Hepatocyte (in vitro differentiated cells): Measurements from ENCODE around the gene ITK. TPM values are rescaled to one million over a fixed set of nuclear protein-coding genes. Genes with fewer than 3 reads are reported as not detected.

Experiments used
- DNase-seq: peaks from one replicate; pipeline ENCODE4 v3.0.0-alpha.2; 2016; ENCODE audit warnings: low spot score
- H2AFZ ChIP-seq: fragments of 200-600 bp; sonication (generic); 2 replicates; pipeline ENCODE4 v1.6.0; 2016; ENCODE audit warnings: antibody characterized with exemption, mild to moderate bottlenecking
- H3K27ac ChIP-seq: fragments of 200-600 bp; sonication (generic); 2 replicates; pipeline ENCODE4 v1.5.1; 2016; ENCODE audit warnings: mild to moderate bottlenecking
- H3K27me3 ChIP-seq: fragments of 200-600 bp; sonication (generic); 2 replicates; pipeline ENCODE4 v1.6.1; 2016
- H3K36me3 ChIP-seq: fragments of 200-600 bp; sonication (generic); replicated peaks from 2 replicates; pipeline ENCODE4 v1.5.1; 2016; ENCODE audit warnings: low read depth; ENCODE audit not compliant: insufficient read depth
- H3K4me1 ChIP-seq: fragments of 200-600 bp; sonication (generic); 2 replicates; pipeline ENCODE4 v1.5.1; 2016; ENCODE audit warnings: mild to moderate bottlenecking, moderate library complexity; ENCODE audit not compliant: insufficient read depth
- H3K4me2 ChIP-seq: fragments of 200-600 bp; sonication (generic); 2 replicates; pipeline ENCODE4 v1.6.0; 2016
- H3K4me3 ChIP-seq: fragments of 200-600 bp; sonication (generic); 2 replicates; pipeline ENCODE4 v1.5.1; 2016; ENCODE audit warnings: mild to moderate bottlenecking
- H3K79me2 ChIP-seq: fragments of 200-600 bp; sonication (generic); 2 replicates; pipeline ENCODE4 v1.6.0; 2017; ENCODE audit warnings: mild to moderate bottlenecking
- H3K9me2 ChIP-seq: fragments of 200-600 bp; sonication (generic); replicated peaks from 2 replicates; pipeline ENCODE4 v1.6.0; 2017; ENCODE audit warnings: mild to moderate bottlenecking; ENCODE audit not compliant: insufficient read depth
- H3K9me3 ChIP-seq: fragments of 200-600 bp; sonication (generic); 2 replicates; pipeline ENCODE4 v1.5.1; 2016; ENCODE audit warnings: low read depth, mild to moderate bottlenecking
- H4K20me1 ChIP-seq: fragments of 200-600 bp; sonication (generic); 2 replicates; pipeline ENCODE4 v1.6.0; 2016; ENCODE audit warnings: mild to moderate bottlenecking; ENCODE audit not compliant: insufficient read depth, poor library complexity, severe bottlenecking
- EZH2 ChIP-seq: fragments of 200-600 bp; sonication (generic); IDR thresholded peaks from 2 replicates; pipeline ENCODE4 v1.6.1; 2016; ENCODE audit warnings: antibody characterized with exemption, mild to moderate bottlenecking, borderline replicate concordance
- EZH2phosphoT487 ChIP-seq: fragments of 200-600 bp; sonication (generic); IDR thresholded peaks from one replicate; pipeline ENCODE4 v1.6.1; 2018; ENCODE audit warnings: antibody characterized with exemption, mild to moderate bottlenecking, low read depth, moderate library complexity; ENCODE audit not compliant: unreplicated experiment, severe bottlenecking
- WGBS: methylation state at CpG from one replicate; pipeline ENCODE4 v1.1.6; 2016; ENCODE audit warnings: low lambda C conversion rate; ENCODE audit errors: missing lambda C conversion rate; 5-methylcytosine and 5-hydroxymethylcytosine counted together
- polyA plus RNA-seq: library from polyadenylated mRNA; unstranded; fragments of >200 nt; fragmentation: Nextera tagmentation; extraction: Ambion mirVana; gene quantifications from 2 replicates; pipeline ENCODE4 v1.2.1, GENCODE V29; 2016
- total RNA-seq: library from RNA; depleted of rRNA; stranded (reverse); fragments of >200 nt; gene quantifications from 2 replicates; pipeline ENCODE4 v1.2.3, GENCODE V29; 2014
- TF ChIP-seq, protein P1 (sequence below): fragments of 200-600 bp; sonication (generic); IDR thresholded peaks from 2 replicates; pipeline ENCODE4 v1.5.1; 2016; ENCODE audit warnings: antibody characterized with exemption, mild to moderate bottlenecking; ENCODE audit not compliant: poor library complexity

Gene ITK
- total and polyA plus RNA-seq, 2 experiments from 2014 or later = 0.18 to 0.20 TPM

DNA sequence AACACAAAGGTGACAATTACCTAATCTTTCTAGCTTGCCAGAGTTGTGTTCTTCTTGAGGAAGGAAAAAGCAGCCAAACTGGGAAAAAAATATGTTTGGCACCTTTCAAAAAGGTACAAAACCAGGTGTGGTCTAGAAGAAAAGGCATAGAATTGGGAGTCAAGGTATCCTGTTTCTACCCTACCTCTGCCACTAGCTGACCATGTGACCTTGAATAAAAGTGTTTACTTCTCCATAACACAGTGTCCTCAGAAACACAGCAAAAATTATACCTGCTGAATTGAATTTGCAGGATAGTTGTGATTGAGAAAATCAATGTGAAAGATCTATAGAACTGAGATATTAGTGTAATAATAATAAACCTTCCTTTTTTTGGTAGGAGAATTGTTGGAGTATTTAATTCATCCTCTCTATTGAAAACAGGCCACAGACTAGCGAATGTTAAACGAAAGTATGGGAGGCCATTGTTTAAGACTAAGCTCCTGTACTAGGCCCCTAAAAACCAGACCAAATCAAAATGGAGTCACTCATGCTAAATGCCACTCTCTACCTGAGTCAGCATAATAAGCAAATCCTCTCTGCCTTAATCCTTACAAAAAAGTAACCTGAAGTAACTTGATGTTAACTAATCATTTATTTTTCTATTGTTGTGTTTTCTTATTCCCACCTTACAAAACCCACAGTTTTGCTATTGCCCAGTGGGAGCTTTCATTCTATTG, 97.8 kb downstream of the ITK start:
- WGBS = 90% methylated on average over 2 of the region's 2 CpGs
- no peaks in the 10 kb centered on the region for H4K20me1 ChIP-seq
- no peak for DNase-seq
- no peaks in the 10 kb centered on the region for H3K9me3 ChIP-seq
- TF ChIP-seq, protein P1, sequence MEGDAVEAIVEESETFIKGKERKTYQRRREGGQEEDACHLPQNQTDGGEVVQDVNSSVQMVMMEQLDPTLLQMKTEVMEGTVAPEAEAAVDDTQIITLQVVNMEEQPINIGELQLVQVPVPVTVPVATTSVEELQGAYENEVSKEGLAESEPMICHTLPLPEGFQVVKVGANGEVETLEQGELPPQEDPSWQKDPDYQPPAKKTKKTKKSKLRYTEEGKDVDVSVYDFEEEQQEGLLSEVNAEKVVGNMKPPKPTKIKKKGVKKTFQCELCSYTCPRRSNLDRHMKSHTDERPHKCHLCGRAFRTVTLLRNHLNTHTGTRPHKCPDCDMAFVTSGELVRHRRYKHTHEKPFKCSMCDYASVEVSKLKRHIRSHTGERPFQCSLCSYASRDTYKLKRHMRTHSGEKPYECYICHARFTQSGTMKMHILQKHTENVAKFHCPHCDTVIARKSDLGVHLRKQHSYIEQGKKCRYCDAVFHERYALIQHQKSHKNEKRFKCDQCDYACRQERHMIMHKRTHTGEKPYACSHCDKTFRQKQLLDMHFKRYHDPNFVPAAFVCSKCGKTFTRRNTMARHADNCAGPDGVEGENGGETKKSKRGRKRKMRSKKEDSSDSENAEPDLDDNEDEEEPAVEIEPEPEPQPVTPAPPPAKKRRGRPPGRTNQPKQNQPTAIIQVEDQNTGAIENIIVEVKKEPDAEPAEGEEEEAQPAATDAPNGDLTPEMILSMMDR = no peak
- TF ChIP-seq EZH2 = no peak
- TF ChIP-seq EZH2phosphoT487 = no peak
- H3K27me3 ChIP-seq = no peaks in the 10 kb centered on the region
- H3K4me3 ChIP-seq = no peak overlapping the region
- H3K79me2 ChIP-seq = peaks cover 20% of the 10 kb centered on the region
- no peaks in the 10 kb centered on the region for H3K36me3 ChIP-seq
- H3K4me1 ChIP-seq = no peaks in the 10 kb centered on the region
- H2AFZ ChIP-seq = no peak overlapping the region
- no peak overlapping the region for H3K4me2 ChIP-seq
- no peaks in the 10 kb centered on the region for H3K9me2 ChIP-seq
- no peak overlapping the region for H3K27ac ChIP-seq

DNA sequence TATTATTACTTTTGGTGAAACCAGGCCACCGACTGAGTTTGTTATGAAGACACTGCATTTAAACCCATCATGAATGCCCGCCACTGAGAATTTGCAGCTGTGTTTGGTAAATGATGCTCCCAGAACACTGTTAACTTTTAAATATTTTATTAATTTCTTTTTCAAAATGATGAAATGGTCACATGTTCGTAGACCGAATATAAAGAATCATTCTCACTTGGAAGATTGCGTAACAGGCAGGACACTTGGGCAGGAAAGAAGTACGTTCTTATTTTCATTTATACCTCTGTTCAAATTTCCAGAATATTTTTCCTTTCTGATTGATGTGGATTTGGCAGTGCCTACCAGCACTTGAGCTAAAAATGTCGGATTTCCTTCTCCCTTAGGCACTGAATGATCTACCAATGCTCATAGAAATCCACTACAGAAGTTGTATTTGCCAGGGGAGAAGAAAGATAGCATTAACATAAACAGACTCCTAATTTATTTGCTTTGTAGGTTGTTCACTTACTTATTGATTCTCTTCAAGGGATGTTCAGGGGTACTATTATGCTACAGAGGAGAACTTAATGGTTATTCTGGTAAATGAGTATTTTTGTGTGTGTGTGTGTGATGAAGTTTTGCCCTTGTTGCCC, 99.1 kb downstream of the ITK start:
- H3K4me1 ChIP-seq = no peaks in the 10 kb centered on the region
- no peaks in the 10 kb centered on the region for H3K36me3 ChIP-seq
- WGBS = 83% methylated on average over 7 of the region's 7 CpGs
- TF ChIP-seq, protein P1 = no peak
- TF ChIP-seq EZH2phosphoT487 (no peak), EZH2 (no peak)
- DNase-seq = no peak
- H3K9me3 ChIP-seq = no peaks in the 10 kb centered on the region
- H3K4me2 ChIP-seq = no peak overlapping the region
- H2AFZ ChIP-seq = no peak overlapping the region
- no peaks in the 10 kb centered on the region for H3K27me3 ChIP-seq
- peaks cover 15% of the 10 kb centered on the region for H3K79me2 ChIP-seq
- H3K4me3 ChIP-seq = no peak overlapping the region
- no peak overlapping the region for H3K27ac ChIP-seq
- H4K20me1 ChIP-seq = no peaks in the 10 kb centered on the region
- H3K9me2 ChIP-seq = no peaks in the 10 kb centered on the region

DNA sequence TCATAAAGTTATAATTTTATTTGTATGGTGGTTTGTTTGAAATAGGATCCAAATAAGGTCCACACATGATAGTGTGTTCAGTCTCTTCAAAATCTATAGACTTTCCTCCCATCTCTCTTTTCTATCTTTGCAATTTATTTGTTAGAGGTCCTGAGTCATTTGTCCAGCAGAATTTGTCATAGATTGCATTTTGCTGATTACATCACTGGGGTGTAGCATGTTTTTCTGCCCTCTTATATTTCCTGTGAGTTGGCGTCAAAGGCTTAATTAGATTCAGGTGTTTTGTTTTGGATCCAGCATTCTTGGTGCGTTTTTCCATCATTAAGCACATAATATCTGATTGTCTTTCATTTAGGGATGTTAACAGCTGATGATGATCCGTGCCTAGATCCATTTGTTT, 100.3 kb downstream of the ITK start:
- 76% methylated on average over 3 of the region's 3 CpGs for WGBS
- H3K79me2 ChIP-seq = peaks cover 11% of the 10 kb centered on the region
- TF ChIP-seq EZH2 (no peak), EZH2phosphoT487 (no peak)
- TF ChIP-seq, protein P1 = no peak

More for the DNA sequence above, 100.3 kb downstream of the ITK start:
- Histone ChIP-seq H2AFZ (no peak overlapping the region), H3K4me3 (no peak overlapping the region), H3K4me2 (no peak overlapping the region), H3K27me3 (no peaks in the 10 kb centered on the region), H4K20me1 (no peaks in the 10 kb centered on the region), H3K27ac (no peak overlapping the region), H3K9me2 (no peaks in the 10 kb centered on the region), H3K4me1 (no peaks in the 10 kb centered on the region), H3K36me3 (no peaks in the 10 kb centered on the region), H3K9me3 (no peaks in the 10 kb centered on the region)
- DNase-seq = no peak
